HepG2 (cell line): ENCODE data around the gene GPR17. TPM values are rescaled to one million over a fixed set of nuclear protein-coding genes. Genes with fewer than 3 reads are reported as not detected.
A peak's percentile ranks its signal among the peaks of the same experiment; 100 is the strongest.

Experiments used
- ATAC-seq: fragments of 200-7000 bp; cut with Tn5 transposase; 3 replicates; pipeline ENCODE4 v1.9.1; 2020; ENCODE audit warnings: mild to moderate bottlenecking, moderate library complexity
- BruUV-seq: library from RNA; stranded (reverse); fragments of 400-500 nt; replicated peaks from 2 replicates; lab custom pipeline; 2021; lab: Mats Ljungman, UMichigan
- CTCF ChIA-PET: fragments of 300-600 bp; formaldehyde crosslinking; extraction: SDS; loops from one replicate; lab custom pipeline; 2021; ENCODE audit warnings: low total read pairs, inconsistent platforms, low intra/inter-chr PET ratio; lab: Yijun Ruan, JAX
- POLR2A ChIA-PET: fragments of 350-600 bp; sonication (Branson Sonifier 250); formaldehyde crosslinking; loops from one replicate; lab custom pipeline; 2020; ENCODE audit warnings: antibody characterized with exemption, inconsistent platforms; lab: Yijun Ruan, JAX
- DNase-seq: peaks from one replicate; pipeline ENCODE4 v3.0.0-alpha.2; 2015; ENCODE audit warnings: low spot score
- FAIRE-seq: peaks from 3 replicates; lab custom pipeline; 2011; peaks lifted over from hg19 to GRCh38; lab: Jason Lieb, UNC
- H2AFZ ChIP-seq: one replicate; pipeline ENCODE4 v1.6.1; 2011; ENCODE audit warnings: low read length, inconsistent platforms
- H3K27ac ChIP-seq: fragments of 300-600 bp; 3 replicates; pipeline ENCODE4 v1.8.0; 2011; ENCODE audit warnings: mixed run types, mild to moderate bottlenecking, mixed read lengths, low read length, inconsistent platforms; ENCODE audit not compliant: insufficient read depth; ENCODE audit errors: extremely low read length
- H3K27me3 ChIP-seq, 2 experiments: fragments of 200-600 bp in 1 of 2; 2 replicates in 1 of 2; 3 replicates in 1 of 2; pipeline versions ENCODE4 v1.6.0 to v1.8.0; 2011; ENCODE audit warnings: low read length in 2 of 2, mild to moderate bottlenecking in 2 of 2, moderate library complexity in 2 of 2, inconsistent platforms in 1 of 2; ENCODE audit not compliant: insufficient read depth in 2 of 2, control insufficient read depth in 1 of 2
- H3K36me3 ChIP-seq, 2 experiments: fragments of 200-600 bp in 1 of 2; replicated peaks in 1 of 2; 2 replicates in 1 of 2; 3 replicates in 1 of 2; pipeline versions ENCODE4 v1.5.1 to v1.8.0; 2011; ENCODE audit warnings: low read length in 2 of 2, inconsistent platforms in 1 of 2; ENCODE audit not compliant: insufficient read depth in 2 of 2, control insufficient read depth in 1 of 2
- H3K4me1 ChIP-seq: 2 replicates; pipeline ENCODE4 v1.5.1; 2012; ENCODE audit warnings: low read length, inconsistent platforms; ENCODE audit not compliant: insufficient read depth
- H3K4me2 ChIP-seq: 2 replicates; pipeline ENCODE4 v1.6.0; 2011; ENCODE audit warnings: low read depth, low read length, inconsistent platforms
- H3K4me3 ChIP-seq, 3 experiments: fragments of 200-600 bp in 1 of 3; sonication (generic), shearing (Covaris generic) in 1 of 3; replicated peaks in 1 of 3; 2 replicates each; pipeline ENCODE4 v1.5.1; 2011 to 2016; ENCODE audit warnings: low read length in 3 of 3, inconsistent platforms in 2 of 3, low read depth in 2 of 3, mild to moderate bottlenecking in 2 of 3, control low read depth in 1 of 3, mixed read lengths in 1 of 3; ENCODE audit not compliant: insufficient read depth in 1 of 3
- H3K79me2 ChIP-seq: one replicate; pipeline ENCODE4 v1.6.1; 2011; ENCODE audit warnings: low read length, inconsistent platforms; ENCODE audit not compliant: insufficient read depth
- H3K9ac ChIP-seq: 2 replicates; pipeline ENCODE4 v1.6.0; 2011; ENCODE audit warnings: mild to moderate bottlenecking, low read depth, low read length, inconsistent platforms; ENCODE audit not compliant: insufficient read depth
- H3K9me3 ChIP-seq: 2 replicates; pipeline ENCODE4 v1.5.1; 2012; ENCODE audit warnings: mild to moderate bottlenecking, low read length
- H4K20me1 ChIP-seq: 2 replicates; pipeline ENCODE4 v1.6.0; 2011; ENCODE audit warnings: inconsistent platforms, mild to moderate bottlenecking, low read length, moderate library complexity; ENCODE audit not compliant: insufficient read depth
- ATF3 ChIP-seq: sonication (generic); formaldehyde crosslinking; IDR thresholded peaks from 2 replicates; pipeline ENCODE4 v1.4.0; 2020; ENCODE audit warnings: missing genetic modification reagents
- DMAP1 ChIP-seq: IDR thresholded peaks from 2 replicates; pipeline ENCODE4 v1.6.1; 2016
- HNRNPK ChIP-seq: fragments of 200-400 bp; formaldehyde crosslinking; IDR thresholded peaks from 2 replicates; pipeline ENCODE4 v1.6.1; 2018; ENCODE audit warnings: low read length, low read depth, moderate library complexity, mild to moderate bottlenecking; ENCODE audit not compliant: poor library complexity, severe bottlenecking
- ZBTB40 ChIP-seq, 2 experiments: fragments of 450-650 bp in 1 of 2; sonication (generic) in 1 of 2; formaldehyde crosslinking in 1 of 2; IDR thresholded peaks; 2 replicates each; pipeline versions ENCODE4 v1.6.1 to v1.8.0; 2016 to 2022; ENCODE audit warnings: antibody characterized with exemption in 1 of 2, mild to moderate bottlenecking in 1 of 2, missing genetic modification reagents in 1 of 2
- ZNF281 ChIP-seq: sonication (generic); formaldehyde crosslinking; IDR thresholded peaks from 2 replicates; pipeline ENCODE4 v1.4.0; 2020; ENCODE audit warnings: missing genetic modification reagents, borderline replicate concordance
- ZNF891 ChIP-seq: sonication (generic); formaldehyde crosslinking; IDR thresholded peaks from 2 replicates; pipeline ENCODE4 v1.5.0; 2020; ENCODE audit warnings: mild to moderate bottlenecking, missing genetic modification reagents
- WGBS: methylation state at CpG from one replicate; pipeline ENCODE4 v1.1.6; 2017; ENCODE audit warnings: low lambda C conversion rate; 5-methylcytosine and 5-hydroxymethylcytosine counted together
- in situ Hi-C: cut with HindIII; loops from 2 replicates; pipeline ENCODE4 v1.10.0; 2017; ENCODE audit warnings: low pct_unique_long_range_greater_than_20kb; ENCODE audit not compliant: extremely low pct_ligation_motif_present
- intact Hi-C: fragments of 100-400 bp; cut with micrococcal nuclease; formaldehyde crosslinking; loops from one replicate; pipeline ENCODE4 v1.10.0; 2022; ENCODE audit not compliant: unreplicated experiment
- polyA plus RNA-seq, 8 experiments: library from polyadenylated mRNA; depleted of rRNA in 3 of 8; stranded (reverse) in 7 of 8; unstranded in 1 of 8; fragments of >200 nt; fragmentation: Illumina TruSeq in 4 of 8; extraction: Trizol in 4 of 8; gene quantifications; 2 replicates each; pipeline versions ENCODE4 v1.2.1 to v1.2.3, GENCODE V29; 2011 to 2016; ENCODE audit warnings: low read depth in 4 of 8, missing spikeins in 1 of 8, mixed read lengths in 1 of 8; ENCODE audit not compliant: insufficient read depth in 1 of 8
- total RNA-seq, 5 experiments: library from RNA; depleted of rRNA; stranded (reverse); fragments of >200 nt; fragmentation: Illumina TruSeq; extraction: Trizol; gene quantifications; 2 replicates each; pipeline ENCODE4 v1.2.3, GENCODE V29; 2016; ENCODE audit warnings: low read depth in 1 of 5

GPR17 gene
- total and polyA plus RNA-seq, 2 of the 13 experiments (the other 11 are each of a cell fraction or from before 2014, with no cell fraction given) = not detected

GRCh38 chr2:127640082-127641072 lies 5.6 kb upstream of the GPR17 start (continued):
- TF ChIP-seq HNRNPK = no peak

GRCh38 chr2:127641133-127641532 lies 4.8 kb upstream of the GPR17 start:
- WGBS = no CpG with 5 or more reads among the region's 6 CpGs
- intact Hi-C loops = loop anchor here (10.0 kb wide), 1 partner anchor 106 kb away; the partner anchor contains the start of gene MYO7B
- in situ Hi-C loops = no loop called here
- no peak for FAIRE-seq
- POLR2A ChIA-PET = no interaction called here
- Histone ChIP-seq H4K20me1 (no peaks in the 10 kb centered on the region), H3K9ac (no peak overlapping the region), H3K4me1 (peaks cover 70% of the 10 kb centered on the region), H3K79me2 (no peaks in the 10 kb centered on the region), H3K4me2 (no peak overlapping the region)
- TF ChIP-seq ZNF891 (CRISPR knock-in tag) (0 out of 2 replicates have a peak, but pooled peaks have one; percentile 10), ATF3 (no peak), DMAP1 (peak; percentile 36; the same call in 1 of the 2 replicates), ZBTB40 (IDR thresholded peaks at IDR 0.05) (no peak), ZBTB40 (CRISPR knock-in tag; IDR thresholded peaks at IDR 0.05) (no peak), ZNF281 (CRISPR knock-in tag) (no peak)
- TF ChIP-seq, all 625 proteins: peak for 2
- H3K27ac ChIP-seq = no peak overlapping the region
- CTCF ChIA-PET = interaction anchor here (1.2 kb wide), 1 partner anchor 9 kb away, joined by 3 read pairs; no protein-coding TSS in a partner anchor
- no peak overlapping the region for H2AFZ ChIP-seq
- peaks cover 14 to 60% of the 10 kb centered on the region in 2 experiments for H3K27me3 ChIP-seq
- no peaks in the 10 kb centered on the region for H3K9me3 ChIP-seq
- ATAC-seq = no peak
- no peak overlapping the region for H3K4me3 ChIP-seq
- H3K36me3 ChIP-seq = no peaks in the 10 kb centered on the region
- DNase-seq = no peak
- BruUV-seq = no TSS peak
